Measurements from ENCODE around the gene LRRC27.

DNA sequence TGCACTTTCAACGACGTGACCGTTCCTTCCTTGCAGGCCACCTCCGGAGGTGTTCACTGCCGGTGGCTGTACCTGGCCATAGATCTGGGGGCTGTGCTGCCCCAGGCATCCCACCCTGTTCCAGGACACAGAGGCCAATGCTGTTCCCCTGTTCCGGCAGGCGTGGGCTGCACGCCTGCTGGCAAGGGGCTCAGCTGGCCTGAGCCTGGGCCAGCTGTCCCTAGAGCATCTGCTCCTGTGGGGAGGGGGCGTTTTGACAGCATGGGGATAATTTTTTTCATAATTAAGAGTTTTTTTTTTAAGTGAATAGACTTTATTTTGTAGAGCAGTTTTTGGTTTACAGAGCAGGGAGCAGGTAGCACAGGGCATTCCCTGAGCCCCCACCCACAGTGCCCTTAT, 93.8 kb downstream of the LRRC27 start:
- TF ChIP-seq POLR2AphosphoS5 (IDR thresholded peaks at IDR 0.05; ENCODE audit: low read depth): no peak
- TF ChIP-seq, protein P1, sequence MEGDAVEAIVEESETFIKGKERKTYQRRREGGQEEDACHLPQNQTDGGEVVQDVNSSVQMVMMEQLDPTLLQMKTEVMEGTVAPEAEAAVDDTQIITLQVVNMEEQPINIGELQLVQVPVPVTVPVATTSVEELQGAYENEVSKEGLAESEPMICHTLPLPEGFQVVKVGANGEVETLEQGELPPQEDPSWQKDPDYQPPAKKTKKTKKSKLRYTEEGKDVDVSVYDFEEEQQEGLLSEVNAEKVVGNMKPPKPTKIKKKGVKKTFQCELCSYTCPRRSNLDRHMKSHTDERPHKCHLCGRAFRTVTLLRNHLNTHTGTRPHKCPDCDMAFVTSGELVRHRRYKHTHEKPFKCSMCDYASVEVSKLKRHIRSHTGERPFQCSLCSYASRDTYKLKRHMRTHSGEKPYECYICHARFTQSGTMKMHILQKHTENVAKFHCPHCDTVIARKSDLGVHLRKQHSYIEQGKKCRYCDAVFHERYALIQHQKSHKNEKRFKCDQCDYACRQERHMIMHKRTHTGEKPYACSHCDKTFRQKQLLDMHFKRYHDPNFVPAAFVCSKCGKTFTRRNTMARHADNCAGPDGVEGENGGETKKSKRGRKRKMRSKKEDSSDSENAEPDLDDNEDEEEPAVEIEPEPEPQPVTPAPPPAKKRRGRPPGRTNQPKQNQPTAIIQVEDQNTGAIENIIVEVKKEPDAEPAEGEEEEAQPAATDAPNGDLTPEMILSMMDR (IDR thresholded peaks at IDR 0.05; ENCODE audit: insufficient read depth, low read length): no peak

Measured in HL-60 (cell line).